ENCODE data around the gene GLI2. TPM values are rescaled to one million over a fixed set of nuclear protein-coding genes. Genes with fewer than 3 reads are reported as not detected.

The GLI2 gene
- total and polyA plus RNA-seq, 2 experiments from 2014 or later, result 53.6 to 57.0 TPM

DNA sequence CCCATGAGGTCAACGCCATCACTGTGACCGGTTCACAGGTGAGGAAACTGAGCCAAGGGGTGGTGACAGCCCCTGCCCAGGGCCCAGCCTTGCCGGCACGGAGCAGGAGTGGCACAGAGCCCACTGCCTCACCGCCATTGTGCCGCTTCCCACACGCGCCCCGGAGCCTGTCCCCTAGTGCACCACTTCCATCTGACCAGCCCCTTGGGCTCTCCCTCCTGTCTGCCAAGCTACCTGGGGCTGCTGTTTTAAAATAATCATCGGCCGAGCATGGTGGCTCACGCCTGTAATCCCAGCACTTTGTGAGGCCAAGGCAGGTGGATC is 49.7 kb upstream of the GLI2 start:
- Histone ChIP-seq H3K9me2 (ENCODE audit: insufficient read depth) (no peaks in the 10 kb centered on the region), H3K4me3 (no peak overlapping the region), H4K20me1 (replicated peaks; ENCODE audit: insufficient read depth) (no peaks in the 10 kb centered on the region), H3K27me3 (ENCODE audit: insufficient read depth) (peaks cover 3% of the 10 kb centered on the region; the same call in 1 of the 2 replicates), H2AFZ (no peak overlapping the region), H3K4me2 (no peak overlapping the region), H3K36me3 (ENCODE audit: insufficient read depth) (no peaks in the 10 kb centered on the region), H3K27ac (ENCODE audit: low read depth) (no peak overlapping the region), H3K4me1 (ENCODE audit: insufficient read depth) (no peaks in the 10 kb centered on the region), H3K79me2 (replicated peaks; ENCODE audit: insufficient read depth) (no peaks in the 10 kb centered on the region), H3F3A (replicated peaks; ENCODE audit: low read depth) (0 out of 2 replicates have a peak, but pooled peaks cover 3% of the 10 kb centered on the region)
- DNase-seq (ENCODE audit: low spot score), result no peak
- H3K27ac Mint-ChIP-seq, result no peak overlapping the region
- TF ChIP-seq EZH2phosphoT487 (IDR thresholded peaks at IDR 0.05; ENCODE audit: unreplicated experiment) (no peak), ZNF462 (CRISPR knock-in tag; IDR thresholded peaks at IDR 0.05) (no peak), ZNF331 (CRISPR knock-in tag; IDR thresholded peaks at IDR 0.05; ENCODE audit: low read depth) (no peak), NANOG (IDR thresholded peaks at IDR 0.05; ENCODE audit: borderline replicate concordance) (no peak), EZH2 (IDR thresholded peaks at IDR 0.05; ENCODE audit: low read depth, unreplicated experiment) (no peak), ZNF114 (CRISPR knock-in tag; IDR thresholded peaks at IDR 0.05) (no peak), JUNB (IDR thresholded peaks at IDR 0.05; ENCODE audit: unreplicated experiment) (no peak), STAT1 (IDR thresholded peaks at IDR 0.05; ENCODE audit: unreplicated experiment) (no peak), POLR2AphosphoS5 (IDR thresholded peaks at IDR 0.05; ENCODE audit: low read depth) (no peak), CREB1 (CRISPR knock-in tag; IDR thresholded peaks at IDR 0.05; ENCODE audit: low read depth) (no peak)
- TF ChIP-seq, protein P1, sequence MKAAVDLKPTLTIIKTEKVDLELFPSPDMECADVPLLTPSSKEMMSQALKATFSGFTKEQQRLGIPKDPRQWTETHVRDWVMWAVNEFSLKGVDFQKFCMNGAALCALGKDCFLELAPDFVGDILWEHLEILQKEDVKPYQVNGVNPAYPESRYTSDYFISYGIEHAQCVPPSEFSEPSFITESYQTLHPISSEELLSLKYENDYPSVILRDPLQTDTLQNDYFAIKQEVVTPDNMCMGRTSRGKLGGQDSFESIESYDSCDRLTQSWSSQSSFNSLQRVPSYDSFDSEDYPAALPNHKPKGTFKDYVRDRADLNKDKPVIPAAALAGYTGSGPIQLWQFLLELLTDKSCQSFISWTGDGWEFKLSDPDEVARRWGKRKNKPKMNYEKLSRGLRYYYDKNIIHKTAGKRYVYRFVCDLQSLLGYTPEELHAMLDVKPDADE (IDR thresholded peaks at IDR 0.05), result no peak
- H3K4me1 Mint-ChIP-seq, result peaks cover 7% of the 10 kb centered on the region
- ATAC-seq, result no peak
- H3K4me3 Mint-ChIP-seq, result no peak overlapping the region
- peaks cover 7% of the 10 kb centered on the region for H3K27me3 Mint-ChIP-seq (ENCODE audit: insufficient read depth, low read depth, poor library complexity)
- H3K36me3 Mint-ChIP-seq (ENCODE audit: low read depth), result no peaks in the 10 kb centered on the region
- no peaks in the 10 kb centered on the region for H3K9me3 Mint-ChIP-seq
